NT2/D1 (cell line): ENCODE results near the gene INF2.
A peak's percentile ranks its signal among the peaks of the same experiment; 100 is the strongest.
"Not testable (repeated sequence)": the region's sequence is repeated elsewhere in the genome, so short reads cannot be mapped to it uniquely, and the experiment has no call there.

Experiments used
- DNase-seq: peaks from one replicate; pipeline ENCODE4 v3.0.0-alpha.2; 2011; ENCODE audit warnings: low read depth, low spot score
- H3K27me3 ChIP-seq: 2 replicates; pipeline ENCODE4 v1.6.0; 2011; ENCODE audit warnings: mild to moderate bottlenecking; ENCODE audit not compliant: insufficient read length, insufficient read depth
- H3K36me3 ChIP-seq: 2 replicates; pipeline ENCODE4 v1.6.1; 2011; ENCODE audit warnings: mild to moderate bottlenecking, low read length, mixed read lengths; ENCODE audit not compliant: insufficient read depth, insufficient read length
- H3K4me1 ChIP-seq: 2 replicates; pipeline ENCODE4 v1.5.1; 2011; ENCODE audit not compliant: insufficient read depth, insufficient read length
- H3K4me3 ChIP-seq: 2 replicates; pipeline ENCODE4 v1.5.1; 2011; ENCODE audit warnings: low read depth; ENCODE audit not compliant: insufficient read length
- H3K9ac ChIP-seq: 2 replicates; pipeline ENCODE4 v1.6.0; 2011; ENCODE audit warnings: low read depth; ENCODE audit not compliant: insufficient read length
- H3K9me3 ChIP-seq: 2 replicates; pipeline ENCODE4 v1.5.1; 2011; ENCODE audit warnings: mild to moderate bottlenecking, low read length; ENCODE audit not compliant: insufficient read depth
- SUZ12 ChIP-seq: IDR thresholded peaks from 2 replicates; pipeline ENCODE4 v1.6.1; 2011; ENCODE audit not compliant: insufficient read length, insufficient read depth; ENCODE audit errors: extremely low read depth
- YY1 ChIP-seq: IDR thresholded peaks from 2 replicates; pipeline ENCODE4 v1.6.1; 2011; ENCODE audit not compliant: insufficient read length, insufficient read depth
- ZNF274 ChIP-seq: IDR thresholded peaks from 2 replicates; pipeline ENCODE4 v1.6.1; 2011; ENCODE audit warnings: mild to moderate bottlenecking, low read depth, low read length

INF2 gene

GRCh38 chr14:104747876-104748275 is 58.5 kb downstream of the INF2 start:
- no peak overlapping the region for H3K9ac ChIP-seq
- peaks cover 27% of the 10 kb centered on the region; the same call in 1 of the 2 replicates for H3K9me3 ChIP-seq
- no peaks in the 10 kb centered on the region for H3K36me3 ChIP-seq
- no peaks in the 10 kb centered on the region for H3K27me3 ChIP-seq
- DNase-seq = no peak
- H3K4me1 ChIP-seq = peaks cover 13% of the 10 kb centered on the region
- no peak overlapping the region for H3K4me3 ChIP-seq
- TF ChIP-seq ZNF274 = no peak
- TF ChIP-seq SUZ12 = no peak
- TF ChIP-seq YY1 = no peak

GRCh38 chr14:104749111-104749649 is 59.8 kb downstream of the INF2 start:
- H3K4me3 ChIP-seq = no peak overlapping the region
- peaks cover 27% of the 10 kb centered on the region; the same call in 1 of the 2 replicates for H3K9me3 ChIP-seq
- H3K4me1 ChIP-seq = peaks cover 15% of the 10 kb centered on the region
- H3K9ac ChIP-seq = peak overlapping the region; percentile 42
- H3K36me3 ChIP-seq = peaks cover 4% of the 10 kb centered on the region
- H3K27me3 ChIP-seq = no peaks in the 10 kb centered on the region
- no peak for DNase-seq
- TF ChIP-seq YY1 (no peak), SUZ12 (no peak), ZNF274 (no peak)

GRCh38 chr14:104750056-104750752 is 60.8 kb downstream of the INF2 start:
- TF ChIP-seq SUZ12 (no peak), YY1 (no peak), ZNF274 (no peak)
- Histone ChIP-seq H3K9me3 (peaks cover 27% of the 10 kb centered on the region; the same call in 1 of the 2 replicates), H3K36me3 (peaks cover 14% of the 10 kb centered on the region), H3K9ac (no peak overlapping the region), H3K27me3 (no peaks in the 10 kb centered on the region), H3K4me3 (no peak overlapping the region), H3K4me1 (peaks cover 23% of the 10 kb centered on the region)
- no peak for DNase-seq

GRCh38 chr14:104750753-104751057 is 61.3 kb downstream of the INF2 start:
- not testable (repeated sequence) for H3K9ac ChIP-seq, H3K27me3 ChIP-seq

GRCh38 chr14:104751539-104752422 is 62.4 kb downstream of the INF2 start:
- Histone ChIP-seq H3K4me3 (peak overlapping the region; percentile 31), H3K36me3 (peaks cover 30% of the 10 kb centered on the region), H3K27me3 (no peaks in the 10 kb centered on the region), H3K4me1 (peaks cover 23% of the 10 kb centered on the region), H3K9me3 (peaks cover 27% of the 10 kb centered on the region; the same call in 1 of the 2 replicates), H3K9ac (peak overlapping the region; percentile 52)
- DNase-seq = no peak
- TF ChIP-seq YY1 (no peak), ZNF274 (no peak), SUZ12 (no peak)

More at GRCh38 chr14:104750753-104751057, 61.3 kb downstream of the INF2 start:
- DNase-seq, H3K4me3 ChIP-seq: not testable (repeated sequence)
- Histone ChIP-seq H3K9me3 (peaks cover 27% of the 10 kb centered on the region; the same call in 1 of the 2 replicates), H3K4me1 (peaks cover 23% of the 10 kb centered on the region), H3K36me3 (peaks cover 19% of the 10 kb centered on the region)

- H3K4me1 ChIP-seq = peaks cover 23% of the 10 kb centered on the region
- peaks cover 27% of the 10 kb centered on the region; the same call in 1 of the 2 replicates for H3K9me3 ChIP-seq
- no peak for TF ChIP-seq YY1
- TF ChIP-seq SUZ12 = no peak
- no peak for TF ChIP-seq ZNF274
- peaks cover 35% of the 10 kb centered on the region for H3K36me3 ChIP-seq
- peak overlapping the region; percentile 52 for H3K9ac ChIP-seq
- H3K27me3 ChIP-seq = no peaks in the 10 kb centered on the region
- peak overlapping the region; percentile 31 for H3K4me3 ChIP-seq
- DNase-seq = no peak
Measured at GRCh38 chr14:104752423-104752734, 63.0 kb downstream of the INF2 start.

GRCh38 chr14:104752735-104753527 is 63.5 kb downstream of the INF2 start, which contains the start of gene SIVA1:
TSS of gene SIVA1 (plus strand) at chr14:104753147. CDS start at chr14:104753202, 55 bp downstream.
- peaks cover 21% of the 10 kb centered on the region for H3K4me1 ChIP-seq
- H3K4me3 ChIP-seq = peak within 1 kb of the TSS; percentile 91
- no peak for TF ChIP-seq ZNF274
- no peak for TF ChIP-seq YY1
- TF ChIP-seq SUZ12 = no peak
- no peaks in the 10 kb centered on the region for H3K27me3 ChIP-seq
- H3K9ac ChIP-seq = peak within 1 kb of the TSS; percentile 99
- H3K9me3 ChIP-seq = peaks cover 27% of the 10 kb centered on the region; the same call in 1 of the 2 replicates
- peak; percentile 97 for DNase-seq
- peaks cover 41% of the 10 kb centered on the region for H3K36me3 ChIP-seq
